GM18505 (cell line): ENCODE measurements around the gene TWIST2.

Source experiments
- ATAC-seq: cut with Tn5 transposase; IDR thresholded peaks from one replicate; pipeline ENCODE4 v1.9.1; 2021; ENCODE audit not compliant: unreplicated experiment
- POLR2A ChIP-seq: IDR thresholded peaks from 4 replicates; pipeline ENCODE4 v1.6.1; 2011; ENCODE audit warnings: borderline replicate concordance; ENCODE audit not compliant: insufficient read depth, insufficient read length; ENCODE audit errors: extremely low read depth

Gene TWIST2

DNA sequence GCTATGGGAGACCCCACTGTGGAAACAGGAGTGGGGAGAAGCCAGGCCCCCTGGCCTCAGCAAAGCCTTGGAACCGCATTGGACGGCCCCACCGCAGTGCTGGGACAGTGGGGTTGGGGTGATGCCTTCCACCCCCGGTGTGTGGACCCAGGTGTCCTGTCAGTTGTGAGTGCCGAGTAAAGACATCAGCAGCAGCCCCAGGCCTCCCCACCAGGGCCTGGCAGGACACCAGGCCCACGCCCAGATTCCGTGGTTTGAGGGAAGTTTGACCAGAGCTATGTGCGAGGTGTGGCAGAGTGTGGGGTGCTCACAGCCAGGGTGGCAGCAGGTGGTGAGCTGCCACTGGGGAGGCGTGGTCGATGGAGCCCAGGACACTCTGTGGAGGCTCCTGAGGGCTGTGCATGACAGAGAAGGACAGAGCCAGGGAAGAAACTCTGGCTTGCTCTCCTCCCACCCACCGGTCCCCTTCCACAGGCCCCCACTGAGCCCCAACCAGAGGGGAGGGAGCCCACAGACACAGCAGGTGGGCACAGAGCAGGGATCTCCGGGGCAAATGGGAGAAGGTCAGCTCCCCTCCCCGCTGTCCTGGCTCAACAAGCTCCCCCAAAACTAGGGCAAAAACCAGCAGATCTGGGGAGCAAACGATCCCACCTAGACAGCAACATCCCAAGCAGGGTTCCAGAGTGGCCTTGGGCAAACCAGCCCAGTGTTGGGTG, 69.1 kb downstream of the TWIST2 start:
- no peak for TF ChIP-seq POLR2A
- ATAC-seq: no peak

DNA sequence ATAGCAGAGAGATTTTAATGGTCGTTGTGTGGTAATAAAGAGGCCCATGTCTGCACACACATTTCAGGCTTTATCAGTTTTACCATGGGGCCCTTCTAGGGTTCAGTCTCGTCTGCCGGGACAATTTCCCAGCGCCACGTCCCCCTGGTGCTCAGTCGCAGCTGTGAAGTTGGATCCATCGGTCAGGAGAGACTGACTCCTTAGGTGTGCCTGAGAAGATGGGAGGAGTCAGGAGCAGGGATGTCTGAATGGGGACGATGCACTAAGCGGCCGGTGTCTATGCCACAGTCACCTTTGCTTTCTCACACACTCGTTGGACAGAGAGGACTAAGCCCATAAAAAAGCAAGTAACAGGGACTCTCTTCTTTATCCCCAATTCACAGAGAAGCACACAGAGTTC, 71.4 kb downstream of the TWIST2 start:
- no peak for ATAC-seq
- TF ChIP-seq POLR2A: no peak

DNA sequence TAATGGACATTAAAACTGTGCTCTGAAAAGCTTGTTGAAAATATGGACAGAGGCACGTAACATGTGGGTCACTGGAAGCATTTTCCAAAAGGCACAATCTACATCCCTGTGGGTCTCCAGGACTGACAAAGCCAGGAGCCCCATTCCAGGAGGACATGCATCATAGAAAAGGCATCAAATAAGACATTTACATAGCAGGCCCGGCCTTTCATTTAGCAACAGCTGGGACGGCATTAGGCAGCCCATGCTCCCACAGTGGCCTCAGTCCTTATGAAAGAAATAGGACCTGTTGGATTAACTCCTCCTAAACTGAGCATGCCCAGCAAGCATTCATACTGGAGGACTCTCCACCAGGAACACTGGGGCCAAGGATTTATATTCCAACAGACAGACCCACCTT, 72.2 kb downstream of the TWIST2 start:
- no peak for TF ChIP-seq POLR2A
- no peak for ATAC-seq

DNA sequence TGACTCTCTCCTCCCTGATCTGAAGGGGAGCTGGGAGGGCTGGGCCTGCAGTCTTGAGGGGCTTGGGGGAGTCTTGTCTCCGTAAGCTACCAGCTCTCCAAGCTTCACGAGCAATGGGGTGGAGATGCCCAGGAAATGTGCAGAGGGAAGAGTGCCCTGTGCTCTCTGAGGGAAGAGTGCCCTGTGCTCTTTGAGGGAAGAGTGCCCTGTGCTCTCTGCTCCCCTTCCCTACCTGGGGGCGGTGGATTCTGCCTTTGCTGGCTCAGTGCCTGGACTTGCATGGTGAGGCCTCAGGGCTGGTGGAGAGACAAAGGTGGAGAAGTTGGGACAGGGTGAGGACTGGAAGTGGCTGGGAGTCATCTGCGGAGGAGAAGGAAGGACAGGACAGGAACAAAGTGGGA, 72.7 kb downstream of the TWIST2 start:
- ATAC-seq: no peak
- TF ChIP-seq POLR2A: no peak

DNA sequence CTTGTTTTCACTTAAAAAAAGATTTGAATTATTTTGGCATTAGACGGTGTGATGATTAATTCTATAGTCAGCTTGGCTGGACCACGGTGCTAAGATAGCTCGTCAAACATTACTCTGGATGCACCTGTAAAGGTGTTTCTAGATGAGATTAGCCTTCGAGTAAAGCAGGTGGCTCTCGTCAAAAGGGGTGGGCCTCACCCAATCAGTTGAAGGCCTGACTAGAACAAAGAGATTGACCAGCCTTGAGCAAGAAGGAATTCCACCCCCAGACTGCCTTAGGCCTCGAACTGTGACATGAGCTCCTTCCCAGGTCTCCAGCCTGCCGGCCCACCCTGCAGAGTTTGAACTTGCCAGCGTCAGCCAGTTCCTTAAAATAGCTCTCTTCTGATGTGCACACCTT, 73.4 kb downstream of the TWIST2 start:
- TF ChIP-seq POLR2A: no peak
- no peak for ATAC-seq

DNA sequence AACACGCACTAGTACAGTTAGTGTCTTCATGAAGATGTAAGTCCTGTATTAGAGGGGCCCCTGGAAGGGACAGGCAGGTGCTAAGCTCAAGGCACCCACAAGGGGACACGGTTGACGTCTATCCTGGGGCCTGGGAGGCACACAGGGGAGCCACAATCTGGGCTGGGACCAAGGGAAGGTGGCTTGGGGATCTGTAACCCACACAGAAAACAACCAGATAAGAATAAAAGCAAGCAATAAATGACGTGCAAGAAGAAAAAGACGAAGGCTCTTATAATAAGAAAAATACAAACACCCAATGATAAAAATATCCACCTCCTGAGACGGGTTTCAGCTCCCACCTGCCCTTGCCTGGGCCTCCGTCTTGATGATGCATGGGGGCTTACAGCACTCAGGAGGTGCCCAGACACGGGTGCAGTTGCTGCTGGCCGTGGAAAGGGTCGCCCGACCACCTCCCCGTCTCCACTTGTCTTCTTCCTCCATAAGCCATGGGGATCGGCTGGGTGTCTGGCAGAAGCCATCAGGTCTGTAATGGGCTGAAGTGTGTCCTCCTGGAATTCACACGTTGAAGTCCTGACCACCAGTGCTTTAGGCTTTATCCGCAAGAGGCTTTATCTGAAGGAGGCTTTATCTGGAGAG, 73.9 kb downstream of the TWIST2 start:
- ATAC-seq: no peak
- no peak for TF ChIP-seq POLR2A

DNA sequence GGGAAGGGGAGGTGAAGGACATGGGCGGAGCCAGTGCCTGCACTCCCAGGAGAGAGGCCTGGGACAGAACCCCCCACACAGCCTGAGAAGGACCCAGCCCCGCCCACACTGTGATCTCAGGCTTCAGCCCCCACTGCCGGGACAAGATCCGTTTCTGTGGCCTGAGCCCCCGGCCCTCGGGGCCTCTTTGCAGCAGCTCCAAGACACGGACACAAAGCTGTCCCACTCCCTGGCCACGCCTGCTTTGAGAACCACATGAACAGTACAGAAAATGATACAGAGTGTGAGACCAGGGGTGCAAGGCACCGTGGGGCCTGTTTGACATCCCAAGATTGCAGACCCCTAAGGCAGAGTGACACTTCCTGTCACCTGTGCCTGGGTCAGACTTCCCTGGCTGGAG, 74.5 kb downstream of the TWIST2 start:
- ATAC-seq: no peak
- TF ChIP-seq POLR2A: no peak

DNA sequence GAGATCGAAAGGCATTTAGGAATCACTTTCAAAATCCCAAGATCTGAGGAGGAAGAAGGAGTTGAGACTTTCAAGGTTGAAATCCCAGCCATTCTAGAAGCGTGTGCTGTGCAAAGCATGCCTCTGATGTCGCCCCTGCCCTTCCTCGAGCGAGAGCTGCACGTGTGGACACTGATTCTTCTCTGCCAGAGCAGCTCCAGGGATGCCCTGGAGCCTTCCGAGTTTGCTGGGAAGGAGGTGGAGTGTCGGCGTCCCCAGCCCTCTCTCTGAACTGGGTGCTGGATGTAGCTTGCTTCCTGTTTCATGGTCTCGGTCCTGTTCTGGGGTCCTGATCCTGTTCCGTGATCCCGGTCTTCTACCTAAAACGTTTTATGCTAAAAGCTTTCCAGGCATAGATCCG, 76.1 kb downstream of the TWIST2 start:
- no peak for TF ChIP-seq POLR2A
- no peak for ATAC-seq

DNA sequence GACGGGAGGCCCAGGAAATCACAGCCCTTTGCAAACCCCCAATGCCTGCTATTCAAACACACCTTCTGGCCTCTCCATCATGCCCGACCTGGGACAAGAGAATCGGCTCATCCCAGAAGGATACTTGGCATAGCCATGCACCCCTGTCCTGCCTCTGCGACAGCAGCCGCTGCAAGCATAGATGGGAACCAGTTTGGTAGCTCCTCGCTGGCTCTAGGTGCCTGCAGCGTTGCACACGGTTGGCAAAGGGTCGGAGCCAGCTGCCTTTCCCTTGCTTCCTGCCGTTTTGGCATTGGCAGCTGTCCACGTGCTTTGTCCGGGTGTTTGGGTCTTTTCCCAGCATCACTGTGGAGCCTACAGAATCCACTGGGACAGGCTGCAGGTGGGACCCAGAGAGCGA, 76.9 kb downstream of the TWIST2 start:
- TF ChIP-seq POLR2A: no peak
- no peak for ATAC-seq

DNA sequence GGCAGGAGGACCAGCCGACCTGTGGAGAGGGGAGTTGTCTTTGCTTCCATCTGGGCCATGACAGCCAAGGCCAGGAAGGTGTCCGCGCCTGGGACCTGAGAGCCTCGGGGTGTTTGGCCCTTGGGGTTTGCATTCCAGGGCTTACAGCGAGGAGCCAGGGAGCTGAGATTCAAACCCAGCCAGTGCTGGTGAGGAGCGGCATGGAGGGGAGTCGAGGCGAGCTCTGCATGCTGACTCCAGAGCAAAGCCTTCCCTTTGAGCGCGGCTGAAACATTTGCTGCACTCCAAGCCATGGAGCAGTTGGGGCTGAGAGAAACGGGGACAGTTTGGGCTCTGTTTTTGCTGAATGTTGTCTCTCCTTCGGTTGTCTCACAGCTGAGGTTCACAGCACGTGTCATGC, 77.4 kb downstream of the TWIST2 start:
- no peak for TF ChIP-seq POLR2A
- ATAC-seq: no peak

DNA sequence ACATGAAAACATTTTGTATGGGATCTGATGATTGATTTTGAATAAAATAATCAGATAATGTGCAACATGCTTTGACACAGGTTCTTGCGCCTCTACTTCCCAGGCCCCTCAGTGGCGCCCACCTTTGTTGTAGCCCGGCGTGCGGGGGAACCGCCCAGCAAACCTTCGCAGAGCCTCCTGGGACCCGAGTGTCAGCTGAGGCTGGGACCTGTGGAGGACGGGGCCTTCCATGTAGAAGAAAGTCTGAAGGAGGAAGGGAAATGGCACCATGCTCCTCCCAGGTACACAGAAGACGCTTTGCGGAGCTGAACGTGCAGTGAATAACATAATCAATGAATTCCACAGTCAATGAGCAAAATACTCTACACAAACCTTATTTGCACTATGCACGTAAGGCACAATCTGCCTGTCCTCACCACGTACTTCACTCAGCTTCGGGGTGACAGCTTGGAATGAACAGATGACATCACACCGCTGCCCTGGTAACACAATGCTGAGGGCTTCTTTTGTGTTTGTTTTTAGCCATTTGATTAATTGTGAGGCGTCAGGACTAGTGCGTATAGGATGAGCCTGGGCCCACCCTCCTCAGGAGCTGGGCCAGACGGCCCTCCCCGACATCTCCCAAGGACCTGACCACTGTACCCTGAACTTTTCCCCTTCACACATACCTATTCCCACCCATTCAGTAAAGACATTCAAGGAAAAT, 78.1 kb downstream of the TWIST2 start:
- TF ChIP-seq POLR2A: no peak
- no peak for ATAC-seq

DNA sequence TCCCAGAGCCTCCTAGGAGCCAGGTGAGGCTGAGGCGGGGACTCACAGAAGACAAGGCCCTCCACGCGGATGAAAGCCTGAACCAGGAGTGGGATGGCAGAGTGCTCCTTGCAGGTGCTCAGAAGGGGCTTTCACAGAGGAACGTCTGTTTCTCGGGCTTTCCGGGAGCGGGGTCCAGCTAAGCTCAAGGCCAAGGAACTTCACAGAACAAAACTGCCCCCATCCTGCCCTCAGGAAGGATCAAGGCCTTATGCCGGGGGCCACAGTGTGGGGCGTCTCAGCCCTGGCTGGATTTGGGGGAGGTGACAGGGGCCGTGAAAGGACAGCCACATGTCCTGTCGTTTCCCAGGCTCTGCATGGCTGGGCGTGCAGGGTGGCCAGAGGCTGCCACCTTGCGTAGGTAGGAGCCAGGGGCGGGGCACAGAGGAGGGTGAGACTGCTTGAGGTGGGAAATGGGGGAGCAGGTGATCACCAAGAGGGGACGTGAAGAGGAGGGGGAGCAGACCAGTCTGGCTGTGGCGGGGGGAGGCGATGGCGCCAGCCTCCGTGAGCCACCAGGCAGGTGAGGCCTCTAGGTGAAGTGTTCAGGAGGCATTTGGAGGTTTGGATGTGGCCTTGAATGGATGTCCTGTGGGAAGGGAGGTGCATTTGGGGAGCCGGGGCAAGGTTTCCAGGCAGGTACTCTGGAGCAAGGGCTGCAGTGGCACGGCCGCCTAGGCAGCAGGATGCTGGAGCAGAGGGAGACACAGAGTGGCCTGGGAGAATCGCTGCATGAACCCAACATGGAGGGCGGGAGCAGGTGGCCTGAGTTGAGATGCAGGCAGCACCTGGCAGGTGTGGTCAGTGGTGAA, 79.1 kb downstream of the TWIST2 start:
- no peak for TF ChIP-seq POLR2A
- ATAC-seq: no peak
